Measurements from ENCODE around the gene SMIM3. TPM values are rescaled to one million over a fixed set of nuclear protein-coding genes. Genes with fewer than 3 reads are reported as not detected.

The SMIM3 gene
- total and polyA plus RNA-seq, 2 of the 13 experiments (the other 11 are each of a cell fraction or from before 2014, with no cell fraction given): 11.6 to 96.7 TPM

DNA sequence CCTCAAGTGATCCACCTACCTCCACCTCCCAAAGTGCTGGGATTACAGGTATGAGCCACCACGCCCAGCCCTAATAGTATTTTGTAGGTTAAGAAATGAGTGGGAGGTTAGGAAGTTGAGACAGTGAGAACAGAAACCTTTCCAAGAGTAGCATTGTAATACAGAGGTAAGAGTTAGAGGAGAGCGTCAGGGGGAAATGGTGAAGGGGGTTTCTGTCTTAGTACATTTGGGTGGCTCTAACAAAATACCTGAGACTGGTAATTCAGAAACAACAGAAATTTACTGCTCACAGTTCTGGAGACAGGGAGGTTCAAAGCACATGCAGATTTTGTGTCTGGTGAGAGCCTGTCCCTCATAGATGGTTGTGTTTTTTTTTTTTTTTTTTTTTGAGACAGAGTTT, 18.8 kb downstream of the SMIM3 start:
- no peaks in the 10 kb centered on the region for H3K9me3 ChIP-seq (ENCODE audit: low read length)
- FAIRE-seq (no peak), DNase-seq (ENCODE audit: low spot score) (no peak), ATAC-seq (no peak)
- TF ChIP-seq ZBTB8A (CRISPR knock-in tag; IDR thresholded peaks at IDR 0.05; ENCODE audit: borderline replicate concordance, low read depth) (no peak), DR1 (CRISPR knock-in tag; IDR thresholded peaks at IDR 0.05) (no peak), POLR2AphosphoS2 (IDR thresholded peaks at IDR 0.05; ENCODE audit: low read depth, low read length) (no peak), SAP130 (CRISPR knock-in tag; IDR thresholded peaks at IDR 0.05; ENCODE audit: low read depth) (no peak)
- TF ChIP-seq, protein P1, sequence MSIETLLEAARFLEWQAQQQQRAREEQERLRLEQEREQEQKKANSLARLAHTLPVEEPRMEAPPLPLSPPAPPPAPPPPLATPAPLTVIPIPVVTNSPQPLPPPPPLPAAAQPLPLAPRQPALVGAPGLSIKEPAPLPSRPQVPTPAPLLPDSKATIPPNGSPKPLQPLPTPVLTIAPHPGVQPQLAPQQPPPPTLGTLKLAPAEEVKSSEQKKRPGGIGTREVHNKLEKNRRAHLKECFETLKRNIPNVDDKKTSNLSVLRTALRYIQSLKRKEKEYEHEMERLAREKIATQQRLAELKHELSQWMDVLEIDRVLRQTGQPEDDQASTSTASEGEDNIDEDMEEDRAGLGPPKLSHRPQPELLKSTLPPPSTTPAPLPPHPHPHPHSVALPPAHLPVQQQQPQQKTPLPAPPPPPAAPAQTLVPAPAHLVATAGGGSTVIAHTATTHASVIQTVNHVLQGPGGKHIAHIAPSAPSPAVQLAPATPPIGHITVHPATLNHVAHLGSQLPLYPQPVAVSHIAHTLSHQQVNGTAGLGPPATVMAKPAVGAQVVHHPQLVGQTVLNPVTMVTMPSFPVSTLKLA (IDR thresholded peaks at IDR 0.05): no peak
- TF ChIP-seq, protein P2, sequence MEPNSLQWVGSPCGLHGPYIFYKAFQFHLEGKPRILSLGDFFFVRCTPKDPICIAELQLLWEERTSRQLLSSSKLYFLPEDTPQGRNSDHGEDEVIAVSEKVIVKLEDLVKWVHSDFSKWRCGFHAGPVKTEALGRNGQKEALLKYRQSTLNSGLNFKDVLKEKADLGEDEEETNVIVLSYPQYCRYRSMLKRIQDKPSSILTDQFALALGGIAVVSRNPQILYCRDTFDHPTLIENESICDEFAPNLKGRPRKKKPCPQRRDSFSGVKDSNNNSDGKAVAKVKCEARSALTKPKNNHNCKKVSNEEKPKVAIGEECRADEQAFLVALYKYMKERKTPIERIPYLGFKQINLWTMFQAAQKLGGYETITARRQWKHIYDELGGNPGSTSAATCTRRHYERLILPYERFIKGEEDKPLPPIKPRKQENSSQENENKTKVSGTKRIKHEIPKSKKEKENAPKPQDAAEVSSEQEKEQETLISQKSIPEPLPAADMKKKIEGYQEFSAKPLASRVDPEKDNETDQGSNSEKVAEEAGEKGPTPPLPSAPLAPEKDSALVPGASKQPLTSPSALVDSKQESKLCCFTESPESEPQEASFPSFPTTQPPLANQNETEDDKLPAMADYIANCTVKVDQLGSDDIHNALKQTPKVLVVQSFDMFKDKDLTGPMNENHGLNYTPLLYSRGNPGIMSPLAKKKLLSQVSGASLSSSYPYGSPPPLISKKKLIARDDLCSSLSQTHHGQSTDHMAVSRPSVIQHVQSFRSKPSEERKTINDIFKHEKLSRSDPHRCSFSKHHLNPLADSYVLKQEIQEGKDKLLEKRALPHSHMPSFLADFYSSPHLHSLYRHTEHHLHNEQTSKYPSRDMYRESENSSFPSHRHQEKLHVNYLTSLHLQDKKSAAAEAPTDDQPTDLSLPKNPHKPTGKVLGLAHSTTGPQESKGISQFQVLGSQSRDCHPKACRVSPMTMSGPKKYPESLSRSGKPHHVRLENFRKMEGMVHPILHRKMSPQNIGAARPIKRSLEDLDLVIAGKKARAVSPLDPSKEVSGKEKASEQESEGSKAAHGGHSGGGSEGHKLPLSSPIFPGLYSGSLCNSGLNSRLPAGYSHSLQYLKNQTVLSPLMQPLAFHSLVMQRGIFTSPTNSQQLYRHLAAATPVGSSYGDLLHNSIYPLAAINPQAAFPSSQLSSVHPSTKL (CRISPR knock-in tag; IDR thresholded peaks at IDR 0.05): no peak
- no TSS peak for BruUV-seq (replicated peaks)
- H3K4me2 ChIP-seq (ENCODE audit: low read depth, low read length): no peak overlapping the region
- CTCF ChIA-PET (ENCODE audit: low intra/inter-chr PET ratio, low total read pairs): no interaction called here
- H3K27ac ChIP-seq (ENCODE audit: extremely low read length, insufficient read depth, low read length): no peak overlapping the region
- H3K27me3 ChIP-seq (ENCODE audit: control insufficient read depth in 1 of 2, insufficient read depth in 2 of 2, low read length in 2 of 2): no peaks in the 10 kb centered on the region; a peak in 1 of 5 replicates
- H3K4me1 ChIP-seq (ENCODE audit: insufficient read depth, low read length): peaks cover 24% of the 10 kb centered on the region
- no peak overlapping the region for H2AFZ ChIP-seq (ENCODE audit: low read length)
- H3K79me2 ChIP-seq (ENCODE audit: insufficient read depth, low read length): peaks cover 4% of the 10 kb centered on the region
- peaks cover 6 to 27% of the 10 kb centered on the region in 2 experiments; a peak in 4 of 5 replicates for H3K36me3 ChIP-seq (replicated peaks in 1 of 2; ENCODE audit: control insufficient read depth in 1 of 2, insufficient read depth in 2 of 2, low read length in 2 of 2)
- H4K20me1 ChIP-seq (ENCODE audit: insufficient read depth, low read length): no peaks in the 10 kb centered on the region
- no peak overlapping the region for H3K4me3 ChIP-seq (replicated peaks in 1 of 3; ENCODE audit: insufficient read depth in 1 of 3, low read depth in 2 of 3, low read length in 3 of 3)
- in situ Hi-C loops (cut with HindIII; ENCODE audit: extremely low pct_ligation_motif_present, low pct_unique_long_range_greater_than_20kb): no loop called here
- intact Hi-C loops (cut with micrococcal nuclease; ENCODE audit: unreplicated experiment): no loop called here
- H3K9ac ChIP-seq (ENCODE audit: insufficient read depth, low read depth, low read length): no peak overlapping the region
- WGBS (ENCODE audit: low lambda C conversion rate): 95% methylated on average over 2 of the region's 2 CpGs
- POLR2A ChIA-PET: no interaction called here

All from HepG2 (cell line).